Keratinocyte (primary cell): ENCODE data around the gene RNF212B. TPM values are rescaled to one million over a fixed set of nuclear protein-coding genes. Genes with fewer than 3 reads are reported as not detected.

Experiments
- DNase-seq: peaks from one replicate; pipeline ENCODE4 v3.0.0-alpha.2; 2011; ENCODE audit warnings: low read depth, missing footprints, low spot score
- FAIRE-seq: peaks from 2 replicates; lab custom pipeline; 2011; peaks lifted over from hg19 to GRCh38; lab: Jason Lieb, UNC
- H2AFZ ChIP-seq: 2 replicates; pipeline ENCODE4 v1.6.0; 2012; ENCODE audit warnings: low read length, control low read depth, inconsistent platforms; ENCODE audit not compliant: control insufficient read depth
- H3K27ac ChIP-seq: 2 replicates; pipeline ENCODE4 v1.5.1; 2011; ENCODE audit warnings: low read length; ENCODE audit not compliant: control insufficient read depth, insufficient read depth
- H3K27me3 ChIP-seq: 3 replicates; pipeline ENCODE4 v1.6.0; 2011; ENCODE audit warnings: low read length; ENCODE audit not compliant: control insufficient read depth, insufficient read depth; ENCODE audit errors: extremely low read depth
- H3K36me3 ChIP-seq, 2 experiments: 2 replicates in 1 of 2; 3 replicates in 1 of 2; pipeline ENCODE4 v1.5.1; 2011; ENCODE audit warnings: low read length in 2 of 2, mild to moderate bottlenecking in 1 of 2; ENCODE audit not compliant: control insufficient read depth in 2 of 2, insufficient read depth in 2 of 2; ENCODE audit errors: extremely low read depth in 1 of 2
- H3K4me1 ChIP-seq: 3 replicates; pipeline ENCODE4 v1.5.1; 2011; ENCODE audit warnings: low read length; ENCODE audit not compliant: control insufficient read depth, insufficient read depth; ENCODE audit errors: extremely low read depth
- H3K4me2 ChIP-seq: 3 replicates; pipeline ENCODE4 v1.6.0; 2011; ENCODE audit warnings: low read depth, low read length; ENCODE audit not compliant: control insufficient read depth, insufficient read depth; ENCODE audit errors: extremely low read depth
- H3K4me3 ChIP-seq, 3 experiments: fragments of 200-600 bp in 1 of 3; sonication (generic) in 1 of 3; 2 replicates in 2 of 3; 3 replicates in 1 of 3; pipeline ENCODE4 v1.5.1; 2011 to 2016; ENCODE audit warnings: low read length in 3 of 3, mild to moderate bottlenecking in 3 of 3, control low read depth in 2 of 3, inconsistent platforms in 1 of 3, low read depth in 1 of 3, mixed read lengths in 1 of 3, mixed run types in 1 of 3, moderate library complexity in 1 of 3; ENCODE audit not compliant: control insufficient read depth in 2 of 3, insufficient read depth in 2 of 3; ENCODE audit errors: extremely low read depth in 1 of 3
- H3K79me2 ChIP-seq: 2 replicates; pipeline ENCODE4 v1.6.0; 2012; ENCODE audit warnings: low read length; ENCODE audit not compliant: control insufficient read depth, insufficient read depth
- H3K9ac ChIP-seq: 3 replicates; pipeline ENCODE4 v1.6.0; 2011; ENCODE audit warnings: low read length; ENCODE audit not compliant: control insufficient read depth, insufficient read depth; ENCODE audit errors: extremely low read depth
- H3K9me1 ChIP-seq: 3 replicates; pipeline ENCODE4 v1.6.0; 2011; ENCODE audit warnings: low read length; ENCODE audit not compliant: control insufficient read depth, insufficient read depth; ENCODE audit errors: extremely low read depth
- H3K9me3 ChIP-seq: 2 replicates; pipeline ENCODE4 v1.5.1; 2012; ENCODE audit warnings: low read depth, low read length; ENCODE audit not compliant: control insufficient read depth
- H4K20me1 ChIP-seq: 3 replicates; pipeline ENCODE4 v1.6.0; 2011; ENCODE audit warnings: low read length; ENCODE audit not compliant: control insufficient read depth, insufficient read depth; ENCODE audit errors: extremely low read depth
- EZH2 ChIP-seq: IDR thresholded peaks from one replicate; pipeline ENCODE4 v1.6.1; 2012; ENCODE audit warnings: inconsistent platforms, mild to moderate bottlenecking, low read length, moderate library complexity
- dilution Hi-C: fragments of 300-500 bp; cut with MboI; formaldehyde crosslinking; loops from one replicate; pipeline ENCODE4 v1.7.0; 2020; ENCODE audit warnings: low sequenced_read_pairs; ENCODE audit not compliant: extremely low pct_ligation_motif_present
- polyA plus RNA-seq, 5 experiments: library from polyadenylated mRNA; depleted of rRNA in 3 of 5; stranded (reverse) in 3 of 5; stranded (forward) in 1 of 5; unstranded in 1 of 5; fragments of >200 nt; gene quantifications; 1 replicate in 1 of 5; 2 replicates in 3 of 5; 3 replicates in 1 of 5; pipeline versions ENCODE4 v1.2.1 to v1.2.3, GENCODE V29; 2011 to 2012; ENCODE audit warnings: missing spikeins in 2 of 5, low read depth in 1 of 5, low replicate concordance in 1 of 5
- TF ChIP-seq, protein P1 (sequence below), 3 experiments: IDR thresholded peaks in 1 of 3; conservative IDR thresholded peaks in 1 of 3; optimal IDR thresholded peaks in 1 of 3; 2 replicates in 2 of 3; 3 replicates in 1 of 3; pipeline versions ENCODE3 to v1.5.1; 2011; ENCODE audit warnings: low read length in 3 of 3, mild to moderate bottlenecking in 3 of 3, moderate library complexity in 2 of 3, control low read depth in 1 of 3, inconsistent platforms in 1 of 3; ENCODE audit not compliant: insufficient read depth in 2 of 3; ENCODE audit errors: extremely low read depth in 1 of 3

Gene RNF212B
- polyA plus RNA-seq, 1 donor (not counting 4 experiments of a cell fraction or from before 2014, with no cell fraction given): not detected

DNA sequence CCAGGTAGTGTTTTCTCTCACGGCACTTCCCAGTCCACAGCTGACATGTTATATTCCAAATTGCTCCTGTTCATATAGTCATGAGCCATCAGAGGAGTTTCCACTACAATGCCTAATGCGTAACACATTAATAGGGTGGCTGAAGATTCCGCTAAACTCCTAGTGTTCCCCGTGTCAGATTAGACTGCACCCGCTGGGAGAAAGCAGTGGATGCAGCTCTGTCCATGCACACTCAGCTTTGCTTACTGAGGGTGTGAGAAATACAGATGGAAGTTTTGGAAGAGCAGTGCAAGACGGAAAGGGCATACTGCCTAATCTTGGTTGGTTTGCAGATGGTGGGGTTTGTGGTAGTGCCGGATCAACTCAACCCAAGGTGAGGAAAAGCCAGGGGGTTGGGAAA lies 59.4 kb downstream of the RNF212B start:
- Histone ChIP-seq H3K9me1 (no peaks in the 10 kb centered on the region), H3K27ac (no peak overlapping the region), H3K4me1 (peaks cover 31% of the 10 kb centered on the region), H3K4me3 (no peak overlapping the region), H3K4me2 (no peak overlapping the region), H3K9ac (no peak overlapping the region), H3K9me3 (no peaks in the 10 kb centered on the region), H4K20me1 (no peaks in the 10 kb centered on the region), H2AFZ (no peak overlapping the region), H3K27me3 (no peaks in the 10 kb centered on the region), H3K79me2 (no peaks in the 10 kb centered on the region), H3K36me3 (no peaks in the 10 kb centered on the region)
- dilution Hi-C loops: no loop called here
- DNase-seq (no peak), FAIRE-seq (no peak)
- TF ChIP-seq EZH2: no peak
- TF ChIP-seq, protein P1, sequence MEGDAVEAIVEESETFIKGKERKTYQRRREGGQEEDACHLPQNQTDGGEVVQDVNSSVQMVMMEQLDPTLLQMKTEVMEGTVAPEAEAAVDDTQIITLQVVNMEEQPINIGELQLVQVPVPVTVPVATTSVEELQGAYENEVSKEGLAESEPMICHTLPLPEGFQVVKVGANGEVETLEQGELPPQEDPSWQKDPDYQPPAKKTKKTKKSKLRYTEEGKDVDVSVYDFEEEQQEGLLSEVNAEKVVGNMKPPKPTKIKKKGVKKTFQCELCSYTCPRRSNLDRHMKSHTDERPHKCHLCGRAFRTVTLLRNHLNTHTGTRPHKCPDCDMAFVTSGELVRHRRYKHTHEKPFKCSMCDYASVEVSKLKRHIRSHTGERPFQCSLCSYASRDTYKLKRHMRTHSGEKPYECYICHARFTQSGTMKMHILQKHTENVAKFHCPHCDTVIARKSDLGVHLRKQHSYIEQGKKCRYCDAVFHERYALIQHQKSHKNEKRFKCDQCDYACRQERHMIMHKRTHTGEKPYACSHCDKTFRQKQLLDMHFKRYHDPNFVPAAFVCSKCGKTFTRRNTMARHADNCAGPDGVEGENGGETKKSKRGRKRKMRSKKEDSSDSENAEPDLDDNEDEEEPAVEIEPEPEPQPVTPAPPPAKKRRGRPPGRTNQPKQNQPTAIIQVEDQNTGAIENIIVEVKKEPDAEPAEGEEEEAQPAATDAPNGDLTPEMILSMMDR (optimal IDR thresholded peaks at IDR 0.05 in 1 of 3, IDR thresholded peaks at IDR 0.05 in 1 of 3, conservative IDR thresholded peaks at IDR 0.05 in 1 of 3; ENCODE audit: extremely low read depth in 1 of 3, insufficient read depth in 2 of 3, low read length in 3 of 3): no peak

DNA sequence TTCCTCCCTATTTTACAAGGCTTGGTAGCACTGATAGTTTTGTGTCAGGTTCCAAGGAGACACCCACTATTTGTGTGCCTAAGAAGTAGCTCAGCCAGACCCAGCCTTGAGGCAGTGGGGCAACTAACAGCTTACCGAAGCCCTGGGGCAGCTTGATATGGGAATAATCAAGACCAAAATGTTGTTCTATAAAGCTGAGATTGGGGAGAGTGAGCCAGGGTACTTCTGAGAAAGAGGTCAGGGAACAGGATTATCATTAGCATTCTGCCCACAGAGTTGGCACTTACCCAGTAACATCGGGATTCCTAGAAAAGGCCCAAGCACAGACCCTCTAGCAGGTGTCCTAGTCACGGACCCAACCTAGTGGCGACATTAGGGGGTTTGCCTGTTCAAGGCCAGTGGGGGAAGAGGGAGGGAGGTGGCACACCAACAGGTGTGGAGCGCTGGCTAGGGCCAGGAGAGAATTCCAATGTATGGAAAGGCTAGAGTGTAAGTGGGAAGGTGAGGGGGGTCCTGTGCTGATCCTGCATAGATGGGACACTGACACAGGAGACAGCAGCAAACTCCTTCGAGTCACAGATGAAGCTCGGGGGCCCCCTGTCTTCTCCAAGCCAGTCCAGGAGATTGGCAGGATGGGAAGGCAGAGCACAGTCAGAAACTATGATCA lies 60.0 kb downstream of the RNF212B start:
- Histone ChIP-seq H2AFZ (no peak overlapping the region), H3K4me2 (no peak overlapping the region), H3K4me1 (peaks cover 33% of the 10 kb centered on the region), H3K4me3 (no peak overlapping the region), H3K27ac (peak overlapping the region; percentile 79), H3K9me3 (no peaks in the 10 kb centered on the region), H4K20me1 (no peaks in the 10 kb centered on the region), H3K27me3 (no peaks in the 10 kb centered on the region), H3K36me3 (no peaks in the 10 kb centered on the region), H3K9ac (peak overlapping the region; percentile 19), H3K9me1 (no peaks in the 10 kb centered on the region), H3K79me2 (no peaks in the 10 kb centered on the region)
- dilution Hi-C loops: no loop called here
- DNase-seq (no peak), FAIRE-seq (no peak)
- TF ChIP-seq, protein P1 (optimal IDR thresholded peaks at IDR 0.05 in 1 of 3, IDR thresholded peaks at IDR 0.05 in 1 of 3, conservative IDR thresholded peaks at IDR 0.05 in 1 of 3; ENCODE audit: extremely low read depth in 1 of 3, insufficient read depth in 2 of 3, low read length in 3 of 3): no peak
- TF ChIP-seq EZH2: no peak
